Myocyte (in vitro differentiated cells): ENCODE data around the gene MEGF10. TPM values are rescaled to one million over a fixed set of nuclear protein-coding genes. Genes with fewer than 3 reads are reported as not detected.
A peak's percentile ranks its signal among the peaks of the same experiment; 100 is the strongest.

Experiments used
- DNase-seq: peaks from one replicate; pipeline ENCODE4 v3.0.0-alpha.2; 2012; ENCODE audit warnings: low read depth
- total RNA-seq: library from RNA; depleted of rRNA; stranded (reverse); fragments of >200 nt; gene quantifications from 2 replicates; pipeline ENCODE4 v1.2.3, GENCODE V29; 2014

The MEGF10 gene
- total RNA-seq, 1 donor from 2014 or later: 196 TPM

GRCh38 chr5:127367029-127367428 lies 76.4 kb downstream of the MEGF10 start:
- DNase-seq: no peak

- no peak for DNase-seq
Observed at GRCh38 chr5:127367946-127368465, 77.4 kb downstream of the MEGF10 start.

DNA sequence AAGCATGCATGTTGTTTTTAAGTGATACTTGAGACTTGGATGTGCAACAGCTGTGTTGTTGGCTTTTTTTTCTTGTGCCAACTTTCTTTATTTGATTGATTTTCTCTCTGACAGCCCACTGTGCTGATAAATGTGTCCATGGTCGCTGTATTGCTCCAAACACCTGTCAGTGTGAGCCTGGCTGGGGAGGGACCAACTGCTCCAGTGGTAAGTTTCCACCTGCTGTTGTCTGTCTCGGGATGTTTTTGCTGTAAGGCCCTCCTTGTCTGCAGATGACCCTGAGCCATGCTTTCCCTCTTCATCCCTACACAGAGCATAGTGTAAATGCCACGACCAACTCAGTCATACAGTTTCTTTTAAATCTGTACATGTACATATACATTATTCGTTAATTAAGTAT lies 79.2 kb downstream of the MEGF10 start:
- DNase-seq: peak; percentile 100

GRCh38 chr5:127370631-127371030 lies 80.0 kb downstream of the MEGF10 start:
- DNase-seq: no peak

DNA sequence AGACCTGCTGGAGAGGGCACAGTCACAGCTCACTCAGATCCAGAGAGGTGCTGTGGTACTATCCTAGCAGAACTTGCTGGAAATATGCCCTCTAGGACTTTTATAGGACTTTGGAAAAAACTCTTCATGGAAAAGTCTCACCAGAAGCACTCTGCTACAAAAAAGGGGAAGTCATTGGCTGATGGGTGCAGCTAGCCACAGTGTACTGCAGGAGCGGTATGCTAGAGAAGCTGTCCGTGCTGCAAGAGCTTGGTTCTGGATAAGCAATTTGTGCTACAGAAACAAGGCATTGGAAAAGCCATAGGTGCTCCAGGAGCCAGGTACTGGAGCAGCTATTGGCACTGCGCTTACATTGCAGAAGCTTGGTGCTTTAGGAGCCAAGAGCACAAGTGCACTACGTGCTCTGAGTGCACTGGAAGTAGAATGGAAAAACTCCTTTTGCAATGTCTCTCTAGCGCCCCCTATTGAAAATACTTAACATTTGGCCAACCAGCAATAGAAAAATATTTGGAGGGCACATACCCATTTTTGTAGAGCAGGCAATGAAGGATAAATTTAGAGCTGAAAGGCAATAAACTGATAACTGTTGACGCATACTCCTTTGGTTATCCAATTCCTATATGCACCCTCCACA lies 83.4 kb downstream of the MEGF10 start:
- DNase-seq: no peak

DNA sequence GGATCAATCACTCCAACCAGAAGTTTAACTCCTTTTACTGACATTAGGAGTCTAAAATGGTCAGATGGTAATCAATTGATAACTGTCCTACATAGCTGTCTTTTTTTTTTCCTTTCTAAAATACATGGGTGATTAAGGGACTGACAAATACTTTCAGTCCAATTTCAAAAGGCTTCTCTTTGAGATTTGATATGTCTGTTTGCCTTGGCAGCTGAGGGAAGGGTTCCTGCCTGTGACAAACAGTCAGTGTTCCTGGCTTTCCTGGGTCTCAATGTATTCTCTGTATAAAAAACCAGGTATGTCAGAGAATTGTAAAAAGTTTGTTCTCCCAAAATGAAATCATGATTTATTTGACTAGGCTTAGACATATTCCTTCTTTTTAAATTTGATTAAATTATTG lies 84.5 kb downstream of the MEGF10 start:
- no peak for DNase-seq

DNA sequence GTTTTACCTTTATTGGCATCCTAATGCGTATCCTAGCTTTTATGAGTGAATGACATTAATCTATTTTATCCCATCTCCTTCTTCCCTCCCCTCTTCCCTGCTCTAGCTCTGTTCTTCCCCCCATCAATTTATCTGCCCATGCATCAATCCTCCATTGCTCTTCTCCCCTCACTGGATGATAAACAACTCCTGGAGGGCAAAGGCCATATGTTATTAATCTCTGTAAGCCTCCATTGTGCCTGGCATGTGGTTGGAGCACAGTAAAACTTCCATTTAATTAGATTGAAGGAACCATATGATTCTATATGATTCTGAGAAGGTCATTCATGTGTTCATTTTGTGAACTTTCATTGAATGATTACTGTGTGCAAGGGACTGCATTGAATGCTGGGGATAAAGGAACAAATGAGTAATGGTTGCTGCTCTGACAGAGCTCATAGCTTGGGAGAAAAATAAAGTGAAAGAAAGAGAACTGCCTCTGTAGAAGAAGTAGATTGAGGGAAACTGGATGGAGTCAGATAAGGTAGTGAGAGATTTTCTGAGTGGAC lies 85.0 kb downstream of the MEGF10 start:
- DNase-seq: no peak

GRCh38 chr5:127377651-127378050 lies 87.1 kb downstream of the MEGF10 start:
- no peak for DNase-seq

- DNase-seq: no peak
Observed at GRCh38 chr5:127385936-127386335, 95.3 kb downstream of the MEGF10 start.

DNA sequence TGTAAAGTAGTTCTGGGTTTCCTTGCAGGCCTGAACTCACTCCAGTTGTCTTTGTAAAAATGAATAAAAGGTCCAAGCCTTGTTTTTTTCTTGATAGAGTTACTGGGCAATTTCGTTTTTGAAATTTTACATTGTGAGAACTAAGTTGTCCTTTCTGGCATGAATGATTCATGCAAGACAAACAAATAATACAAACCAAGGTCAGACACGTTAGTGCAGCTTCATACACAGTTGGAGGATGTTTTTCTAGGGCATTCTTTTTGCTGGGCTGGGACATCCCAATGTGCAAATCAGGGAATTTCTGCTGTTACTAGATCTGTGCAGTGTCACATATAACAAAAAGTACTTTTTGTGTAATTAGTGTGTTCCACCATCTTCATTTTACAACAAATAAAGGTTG lies 96.0 kb downstream of the MEGF10 start:
- DNase-seq: no peak

DNA sequence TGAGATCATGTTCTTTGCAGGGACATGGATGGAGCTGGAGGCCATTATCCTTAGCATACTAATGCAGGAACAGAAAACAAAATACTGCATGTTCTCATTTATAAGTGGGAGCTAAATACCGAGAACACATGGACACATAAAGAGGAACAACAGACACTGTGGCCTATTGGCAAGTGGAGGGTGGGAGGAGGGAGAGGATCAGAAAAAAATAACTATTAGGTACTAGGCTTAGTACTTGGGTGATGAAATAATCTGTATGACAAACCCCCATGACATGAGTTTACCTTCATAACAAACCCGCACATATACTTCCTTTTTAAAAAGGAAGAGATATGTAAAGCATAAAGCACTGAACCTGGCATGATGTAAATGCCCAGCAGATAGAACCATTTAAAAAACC lies 99.0 kb downstream of the MEGF10 start:
- no peak for DNase-seq

DNA sequence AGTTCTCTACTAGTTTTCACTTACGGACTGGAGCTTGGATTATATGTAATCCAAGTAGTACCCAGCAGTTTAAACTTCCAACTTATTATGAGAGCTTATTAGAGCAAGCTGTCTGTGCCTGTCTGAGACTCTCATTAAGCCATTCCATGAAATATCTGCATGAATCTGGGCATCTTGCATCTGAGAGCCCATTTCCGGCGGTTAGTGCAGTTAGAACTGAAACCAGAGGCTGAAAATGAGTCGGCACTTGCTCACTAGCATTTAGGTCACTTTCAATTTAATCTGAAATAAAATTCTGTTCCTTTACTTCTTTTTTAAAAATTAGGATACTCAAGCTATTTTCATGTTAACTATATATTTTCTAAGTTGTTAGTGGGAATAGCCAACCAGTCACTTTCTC lies 102.2 kb downstream of the MEGF10 start:
- DNase-seq: no peak

GRCh38 chr5:127396490-127397155 lies 106.0 kb downstream of the MEGF10 start:
- no peak for DNase-seq

GRCh38 chr5:127398508-127398907 lies 107.9 kb downstream of the MEGF10 start:
- peak; percentile 25 for DNase-seq

GRCh38 chr5:127399068-127399467 lies 108.5 kb downstream of the MEGF10 start:
- no peak for DNase-seq

- peak; percentile 91 for DNase-seq
Observed at GRCh38 chr5:127400539-127400938, 109.9 kb downstream of the MEGF10 start.

- peak; percentile 96 for DNase-seq
Observed at GRCh38 chr5:127400946-127401670, 110.5 kb downstream of the MEGF10 start.

DNA sequence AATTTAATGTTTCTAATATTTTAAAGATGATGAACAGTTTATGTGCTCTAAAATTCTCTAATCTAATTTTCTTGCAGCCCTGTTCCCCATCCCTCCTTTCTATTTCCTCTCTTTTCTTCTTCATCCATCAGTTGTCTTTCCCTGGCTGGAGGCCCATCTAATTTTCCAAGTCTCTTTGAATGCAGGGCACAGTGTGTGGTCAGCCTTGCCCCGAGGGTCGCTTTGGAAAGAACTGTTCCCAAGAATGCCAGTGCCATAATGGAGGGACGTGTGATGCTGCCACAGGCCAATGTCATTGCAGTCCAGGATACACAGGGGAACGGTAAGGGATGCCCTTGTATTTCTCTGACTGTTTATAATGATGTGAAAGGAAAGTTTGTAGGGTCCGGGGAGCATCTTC lies 111.8 kb downstream of the MEGF10 start:
- DNase-seq: peak; percentile 63

GRCh38 chr5:127404190-127404589 lies 113.6 kb downstream of the MEGF10 start:
- no peak for DNase-seq

- DNase-seq: peak; percentile 83
Observed at GRCh38 chr5:127406326-127407121, 115.9 kb downstream of the MEGF10 start.

DNA sequence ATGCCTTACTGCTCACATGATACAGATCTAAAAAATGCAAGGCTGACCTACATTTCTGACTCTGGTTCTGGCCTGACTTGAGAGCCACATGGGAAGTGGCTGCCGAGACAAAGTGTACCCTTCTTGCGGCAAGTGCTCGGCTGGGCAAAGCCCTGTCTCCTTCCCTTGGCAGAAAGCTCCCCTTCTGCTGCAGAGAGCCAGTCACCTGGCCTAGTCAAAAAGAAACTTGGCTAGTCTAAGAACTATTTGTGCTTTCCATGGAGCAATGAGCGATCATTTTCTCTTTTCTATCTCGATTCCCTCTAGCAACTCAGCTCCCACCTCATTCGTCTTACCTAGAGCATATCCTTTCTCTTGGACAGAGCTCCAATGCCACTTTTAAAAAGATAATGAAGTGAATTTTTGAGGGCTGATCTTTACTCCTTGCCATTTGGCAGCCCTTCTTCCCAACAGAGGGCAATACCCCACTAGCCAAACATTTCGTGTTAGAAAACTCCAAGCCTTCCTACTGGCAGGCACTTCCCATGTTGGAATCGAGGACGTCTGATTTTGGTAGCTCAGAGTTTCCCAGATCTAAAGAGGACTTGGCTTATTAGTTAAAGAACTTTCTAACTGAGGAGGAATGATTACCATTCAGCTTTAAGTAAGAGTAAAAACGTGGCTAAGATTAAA lies 118.8 kb downstream of the MEGF10 start:
- DNase-seq: no peak
